ENCODE data around the gene SLC16A11.

SLC16A11 gene

GRCh38 chr17:7017827-7018200 lies 26.1 kb downstream of the SLC16A11 start:
- TF ChIP-seq EZH2 (optimal IDR thresholded peaks at IDR 0.05; ENCODE audit: low read depth, low read length) (no peak), EZH2phosphoT487 (IDR thresholded peaks at IDR 0.05; ENCODE audit: low read length) (no peak), CTCF (IDR thresholded peaks at IDR 0.05; ENCODE audit: low read length) (no peak)
- Histone ChIP-seq H3K79me2 (ENCODE audit: low read length) (peaks cover 27% of the 10 kb centered on the region), H3K9me2 (replicated peaks; ENCODE audit: insufficient read depth, low read length) (no peaks in the 10 kb centered on the region), H2AFZ (ENCODE audit: low read length) (no peak overlapping the region), H3K9me3 (replicated peaks; ENCODE audit: insufficient read depth, low read length) (no peaks in the 10 kb centered on the region), H3K4me2 (ENCODE audit: low read depth, low read length) (no peak overlapping the region), H4K20me1 (ENCODE audit: insufficient read depth, low read length) (no peaks in the 10 kb centered on the region), H3K4me3 (ENCODE audit: low read length) (no peak overlapping the region), H3K36me3 (replicated peaks; ENCODE audit: insufficient read depth, low read length) (no peaks in the 10 kb centered on the region), H3K27me3 (replicated peaks; ENCODE audit: insufficient read depth, low read length) (no peaks in the 10 kb centered on the region), H3K4me1 (ENCODE audit: low read length) (peaks cover 22% of the 10 kb centered on the region), H3K9ac (ENCODE audit: low read length) (no peak overlapping the region), H3F3A (ENCODE audit: insufficient read depth, low read length) (peaks cover 37% of the 10 kb centered on the region), H3K27ac (ENCODE audit: low read length) (no peak overlapping the region)
- DNase-seq: no peak

- TF ChIP-seq CTCF (IDR thresholded peaks at IDR 0.05; ENCODE audit: low read length): no peak
- TF ChIP-seq EZH2phosphoT487 (IDR thresholded peaks at IDR 0.05; ENCODE audit: low read length): no peak
- no peak for TF ChIP-seq EZH2 (optimal IDR thresholded peaks at IDR 0.05; ENCODE audit: low read depth, low read length)
- H3K9me3 ChIP-seq (replicated peaks; ENCODE audit: insufficient read depth, low read length): no peaks in the 10 kb centered on the region
- H3F3A ChIP-seq (ENCODE audit: insufficient read depth, low read length): peaks cover 37% of the 10 kb centered on the region
- no peaks in the 10 kb centered on the region for H4K20me1 ChIP-seq (ENCODE audit: insufficient read depth, low read length)
- peaks cover 33% of the 10 kb centered on the region for H3K79me2 ChIP-seq (ENCODE audit: low read length)
- H3K9ac ChIP-seq (ENCODE audit: low read length): peak overlapping the region; percentile 99; the same call in 1 of the 2 replicates
- H3K36me3 ChIP-seq (replicated peaks; ENCODE audit: insufficient read depth, low read length): no peaks in the 10 kb centered on the region
- no peaks in the 10 kb centered on the region for H3K9me2 ChIP-seq (replicated peaks; ENCODE audit: insufficient read depth, low read length)
- peak overlapping the region; percentile 93; the same call in 1 of the 2 replicates for H3K4me2 ChIP-seq (ENCODE audit: low read depth, low read length)
- H3K27ac ChIP-seq (ENCODE audit: low read length): peak overlapping the region; percentile 100; the same call in 1 of the 2 replicates
- DNase-seq: no peak
- no peak overlapping the region for H3K4me3 ChIP-seq (ENCODE audit: low read length)
- peaks cover 16% of the 10 kb centered on the region for H3K4me1 ChIP-seq (ENCODE audit: low read length)
- H3K27me3 ChIP-seq (replicated peaks; ENCODE audit: insufficient read depth, low read length): no peaks in the 10 kb centered on the region
- H2AFZ ChIP-seq (ENCODE audit: low read length): no peak overlapping the region
Observed at GRCh38 chr17:7016886-7017826, 26.7 kb downstream of the SLC16A11 start.

- H3K4me3 ChIP-seq (ENCODE audit: low read length): peak overlapping the region; percentile 89
- H3K27ac ChIP-seq (ENCODE audit: low read length): peak overlapping the region; percentile 100
- H3K9me2 ChIP-seq (replicated peaks; ENCODE audit: insufficient read depth, low read length): no peaks in the 10 kb centered on the region
- no peaks in the 10 kb centered on the region for H3K27me3 ChIP-seq (replicated peaks; ENCODE audit: insufficient read depth, low read length)
- no peak for DNase-seq
- H3K9ac ChIP-seq (ENCODE audit: low read length): peak overlapping the region; percentile 99
- H3K79me2 ChIP-seq (ENCODE audit: low read length): peaks cover 41% of the 10 kb centered on the region
- H3K36me3 ChIP-seq (replicated peaks; ENCODE audit: insufficient read depth, low read length): no peaks in the 10 kb centered on the region
- no peaks in the 10 kb centered on the region for H3K9me3 ChIP-seq (replicated peaks; ENCODE audit: insufficient read depth, low read length)
- peaks cover 14% of the 10 kb centered on the region for H3K4me1 ChIP-seq (ENCODE audit: low read length)
- H2AFZ ChIP-seq (ENCODE audit: low read length): no peak overlapping the region
- H3K4me2 ChIP-seq (ENCODE audit: low read depth, low read length): peak overlapping the region; percentile 93
- TF ChIP-seq EZH2phosphoT487 (IDR thresholded peaks at IDR 0.05; ENCODE audit: low read length): no peak
- TF ChIP-seq EZH2 (optimal IDR thresholded peaks at IDR 0.05; ENCODE audit: low read depth, low read length): no peak
- TF ChIP-seq CTCF (IDR thresholded peaks at IDR 0.05; ENCODE audit: low read length): no peak
- peaks cover 37% of the 10 kb centered on the region for H3F3A ChIP-seq (ENCODE audit: insufficient read depth, low read length)
- no peaks in the 10 kb centered on the region for H4K20me1 ChIP-seq (ENCODE audit: insufficient read depth, low read length)
Observed at GRCh38 chr17:7016418-7016817, 27.5 kb downstream of the SLC16A11 start.
